HEK293 (cell line): ENCODE results near the gene AMZ1.

Source experiments
- BCL11A ChIP-seq: fragments of 450-650 bp; formaldehyde crosslinking; IDR thresholded peaks from 2 replicates; pipeline ENCODE4 v1.5.1; 2016; ENCODE audit warnings: low read depth, missing biosample characterization, missing genetic modification characterization
- CTCF ChIP-seq: fragments of 450-650 bp; formaldehyde crosslinking; IDR thresholded peaks from 2 replicates; pipeline ENCODE4 v1.5.1; 2016; ENCODE audit warnings: missing biosample characterization, missing genetic modification characterization
- GLI4 ChIP-seq: fragments of 450-650 bp; formaldehyde crosslinking; IDR thresholded peaks from 2 replicates; pipeline ENCODE4 v1.5.1; 2016; ENCODE audit warnings: missing biosample characterization, missing genetic modification characterization
- HOXD13 ChIP-seq: sonication (generic); formaldehyde crosslinking; IDR thresholded peaks from 2 replicates; pipeline ENCODE4 v1.8.0; 2022; ENCODE audit warnings: missing genetic modification reagents, borderline replicate concordance
- KLF16 ChIP-seq: fragments of 450-650 bp; formaldehyde crosslinking; IDR thresholded peaks from 2 replicates; pipeline ENCODE4 v1.5.1; 2017; ENCODE audit warnings: missing biosample characterization, missing genetic modification characterization
- ZNF140 ChIP-seq: fragments of 450-650 bp; formaldehyde crosslinking; IDR thresholded peaks from 2 replicates; pipeline ENCODE4 v1.5.1; 2016; ENCODE audit warnings: missing biosample characterization, missing genetic modification characterization
- ZNF398 ChIP-seq: fragments of 450-650 bp; formaldehyde crosslinking; IDR thresholded peaks from 2 replicates; pipeline ENCODE4 v1.5.1; 2017; ENCODE audit warnings: missing biosample characterization, missing genetic modification characterization
- ZNF600 ChIP-seq: fragments of 450-650 bp; formaldehyde crosslinking; IDR thresholded peaks from 2 replicates; pipeline ENCODE4 v1.5.1; 2016; ENCODE audit warnings: missing biosample characterization, missing genetic modification characterization
- ZNF707 ChIP-seq: fragments of 450-650 bp; formaldehyde crosslinking; IDR thresholded peaks from 2 replicates; pipeline ENCODE4 v1.5.1; 2016; ENCODE audit warnings: missing biosample characterization, missing genetic modification characterization
- TF ChIP-seq, protein P1 (sequence below): fragments of 450-650 bp; formaldehyde crosslinking; IDR thresholded peaks from 2 replicates; pipeline ENCODE4 v1.5.1; 2016; ENCODE audit warnings: missing biosample characterization, missing genetic modification characterization
- TF ChIP-seq, protein P2 (sequence below): fragments of 450-650 bp; IDR thresholded peaks from 2 replicates; pipeline ENCODE4 v1.5.1; 2018; ENCODE audit warnings: missing biosample characterization, missing genetic modification characterization

GRCh38 chr7:2722591-2722990 is 34.6 kb downstream of the AMZ1 start:
- TF ChIP-seq CTCF: no peak
- no peak for TF ChIP-seq GLI4 (tag by site-specific recombination)
- TF ChIP-seq HOXD13 (CRISPR knock-in tag): no peak
- TF ChIP-seq ZNF707 (tag by site-specific recombination): no peak
- TF ChIP-seq ZNF600 (tag by site-specific recombination): no peak
- TF ChIP-seq BCL11A (tag by site-specific recombination): no peak
- TF ChIP-seq, protein P1, sequence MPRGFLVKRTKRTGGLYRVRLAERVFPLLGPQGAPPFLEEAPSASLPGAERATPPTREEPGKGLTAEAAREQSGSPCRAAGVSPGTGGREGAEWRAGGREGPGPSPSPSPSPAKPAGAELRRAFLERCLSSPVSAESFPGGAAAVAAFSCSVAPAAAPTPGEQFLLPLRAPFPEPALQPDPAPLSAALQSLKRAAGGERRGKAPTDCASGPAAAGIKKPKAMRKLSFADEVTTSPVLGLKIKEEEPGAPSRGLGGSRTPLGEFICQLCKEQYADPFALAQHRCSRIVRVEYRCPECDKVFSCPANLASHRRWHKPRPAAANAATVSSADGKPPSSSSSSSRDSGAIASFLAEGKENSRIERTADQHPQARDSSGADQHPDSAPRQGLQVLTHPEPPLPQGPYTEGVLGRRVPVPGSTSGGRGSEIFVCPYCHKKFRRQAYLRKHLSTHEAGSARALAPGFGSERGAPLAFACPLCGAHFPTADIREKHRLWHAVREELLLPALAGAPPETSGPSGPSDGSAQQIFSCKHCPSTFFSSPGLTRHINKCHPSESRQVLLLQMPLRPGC (tag by site-specific recombination): no peak
- TF ChIP-seq, protein P2, sequence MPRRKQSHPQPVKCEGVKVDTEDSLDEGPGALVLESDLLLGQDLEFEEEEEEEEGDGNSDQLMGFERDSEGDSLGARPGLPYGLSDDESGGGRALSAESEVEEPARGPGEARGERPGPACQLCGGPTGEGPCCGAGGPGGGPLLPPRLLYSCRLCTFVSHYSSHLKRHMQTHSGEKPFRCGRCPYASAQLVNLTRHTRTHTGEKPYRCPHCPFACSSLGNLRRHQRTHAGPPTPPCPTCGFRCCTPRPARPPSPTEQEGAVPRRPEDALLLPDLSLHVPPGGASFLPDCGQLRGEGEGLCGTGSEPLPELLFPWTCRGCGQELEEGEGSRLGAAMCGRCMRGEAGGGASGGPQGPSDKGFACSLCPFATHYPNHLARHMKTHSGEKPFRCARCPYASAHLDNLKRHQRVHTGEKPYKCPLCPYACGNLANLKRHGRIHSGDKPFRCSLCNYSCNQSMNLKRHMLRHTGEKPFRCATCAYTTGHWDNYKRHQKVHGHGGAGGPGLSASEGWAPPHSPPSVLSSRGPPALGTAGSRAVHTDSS: no peak
- TF ChIP-seq ZNF140: no peak
- no peak for TF ChIP-seq KLF16
- TF ChIP-seq ZNF398: no peak
